ENCODE data around the gene STRADA. TPM values are rescaled to one million over a fixed set of nuclear protein-coding genes. Genes with fewer than 3 reads are reported as not detected.

The STRADA gene
- total and polyA plus RNA-seq, 2 donors: 13.4 to 32.2 TPM

DNA sequence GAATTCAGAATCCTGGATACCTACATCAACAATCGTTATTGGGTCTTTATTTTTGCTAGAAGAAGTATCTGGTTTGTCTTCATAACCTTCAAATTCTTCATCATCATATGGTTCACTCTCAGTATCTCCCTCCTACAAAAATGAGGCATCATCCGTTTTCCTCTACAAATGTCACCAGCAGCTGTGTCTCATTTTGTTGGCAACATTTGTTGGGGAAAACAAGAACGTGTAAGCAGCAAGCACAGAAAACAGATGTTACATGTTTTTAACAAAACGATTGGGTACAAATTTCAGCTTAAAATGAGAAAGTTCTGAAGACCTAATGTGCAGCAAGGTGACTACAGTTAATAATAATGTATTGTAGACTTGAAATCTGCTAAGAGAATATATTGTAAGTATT, 23.1 kb upstream of the STRADA start:
- H3K36me3 ChIP-seq (ENCODE audit: control insufficient read depth in 2 of 2, insufficient read depth in 2 of 2, low read length in 1 of 2): peaks cover 21 to 60% of the 10 kb centered on the region in 2 donors
- no peak overlapping the region for H3K27ac ChIP-seq (ENCODE audit: low read depth in 1 of 2, low read length in 1 of 2)
- 96% methylated on average over 4 of the region's 4 CpGs for WGBS

DNA sequence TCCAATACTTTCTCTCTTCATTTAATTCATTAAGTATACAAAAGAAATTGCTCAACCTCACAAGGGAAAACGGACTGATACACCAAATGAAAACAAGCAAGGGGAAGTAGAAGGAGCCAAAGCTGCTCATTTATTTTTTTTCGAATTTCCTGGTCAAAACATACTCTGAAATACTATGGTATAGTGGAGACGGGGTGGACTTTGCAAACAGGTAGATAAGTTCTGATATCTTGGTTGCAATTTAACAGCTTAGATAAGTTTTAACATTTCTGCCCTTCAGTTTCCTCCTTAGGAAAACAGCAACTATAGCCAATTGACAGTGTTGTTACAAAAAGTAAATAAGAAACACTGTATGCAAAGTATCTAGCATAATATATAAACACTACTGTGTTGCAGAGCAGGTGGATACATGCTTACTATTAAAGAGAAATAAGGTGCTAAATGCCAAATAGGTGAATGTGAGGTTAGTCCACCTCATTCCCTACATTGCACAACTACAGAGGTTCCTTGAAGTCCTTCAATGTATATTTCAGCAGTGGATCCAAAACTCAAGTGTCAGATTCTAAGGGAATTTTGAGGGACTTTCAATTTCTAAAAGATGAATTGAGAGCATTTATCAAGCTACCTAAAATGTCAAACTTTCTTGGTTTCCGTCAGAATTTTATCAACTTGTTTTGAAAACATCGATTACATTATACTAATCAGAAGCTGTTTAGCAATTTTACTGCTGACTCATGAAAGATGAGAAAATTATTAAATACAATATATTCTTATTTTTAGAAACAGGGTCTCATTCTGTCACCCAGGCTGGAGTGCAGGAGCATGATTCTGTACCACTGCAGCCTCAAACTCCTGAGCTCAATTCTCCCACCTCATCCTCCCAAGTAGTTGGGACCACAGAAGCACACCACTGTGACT, 20.8 kb upstream of the STRADA start:
- whole genome bisulfite sequencing: 86% methylated on average over 5 of the region's 5 CpGs
- DNase-seq (ENCODE audit: low read depth in 6 of 9, low spot score in 9 of 9): no peak
- Histone ChIP-seq H3K36me3 (ENCODE audit: control insufficient read depth in 2 of 2, insufficient read depth in 2 of 2, low read length in 1 of 2) (peaks cover 21 to 66% of the 10 kb centered on the region in 2 donors), H3K27me3 (ENCODE audit: control insufficient read depth in 2 of 2, insufficient read depth in 1 of 2, low read length in 1 of 2) (no peaks in the 10 kb centered on the region), H3K27ac (ENCODE audit: low read depth in 1 of 2, low read length in 1 of 2) (no peak overlapping the region), H3K4me3 (ENCODE audit: low read length in 2 of 2) (no peak overlapping the region), H3K4me1 (ENCODE audit: control insufficient read depth in 2 of 2, insufficient read depth in 2 of 2, low read length in 2 of 2) (no peaks in the 10 kb centered on the region), H3K9me3 (ENCODE audit: control insufficient read depth in 2 of 2, insufficient read depth in 1 of 2, low read length in 1 of 2) (no peaks in the 10 kb centered on the region)

More for the DNA sequence above, 23.1 kb upstream of the STRADA start:
- no peak for DNase-seq (ENCODE audit: low read depth in 6 of 9, low spot score in 9 of 9)
- Histone ChIP-seq H3K27me3 (ENCODE audit: control insufficient read depth in 2 of 2, insufficient read depth in 1 of 2, low read length in 1 of 2) (no peaks in the 10 kb centered on the region), H3K4me1 (ENCODE audit: control insufficient read depth in 2 of 2, insufficient read depth in 2 of 2, low read length in 2 of 2) (no peaks in the 10 kb centered on the region), H3K9me3 (ENCODE audit: control insufficient read depth in 2 of 2, insufficient read depth in 1 of 2, low read length in 1 of 2) (no peaks in the 10 kb centered on the region), H3K4me3 (ENCODE audit: low read length in 2 of 2) (no peak overlapping the region)

GRCh38 chr17:63760771-63761539, 19.4 kb upstream of the STRADA start:
- no peak for DNase-seq (ENCODE audit: low read depth in 6 of 9, low spot score in 9 of 9)
- Histone ChIP-seq H3K4me1 (ENCODE audit: control insufficient read depth in 2 of 2, insufficient read depth in 2 of 2, low read length in 2 of 2) (no peaks in the 10 kb centered on the region), H3K9me3 (ENCODE audit: control insufficient read depth in 2 of 2, insufficient read depth in 1 of 2, low read length in 1 of 2) (no peaks in the 10 kb centered on the region), H3K27ac (ENCODE audit: low read depth in 1 of 2, low read length in 1 of 2) (no peak overlapping the region), H3K36me3 (ENCODE audit: control insufficient read depth in 2 of 2, insufficient read depth in 2 of 2, low read length in 1 of 2) (peaks cover 29 to 78% of the 10 kb centered on the region in 2 donors), H3K4me3 (ENCODE audit: low read length in 2 of 2) (no peak overlapping the region), H3K27me3 (ENCODE audit: control insufficient read depth in 2 of 2, insufficient read depth in 1 of 2, low read length in 1 of 2) (no peaks in the 10 kb centered on the region)
- WGBS: 83% methylated on average over 10 of the region's 10 CpGs

GRCh38 chr17:63758428-63758827, 16.8 kb upstream of the STRADA start:
- DNase-seq (ENCODE audit: low read depth in 6 of 9, low spot score in 9 of 9): no peak
- 97% methylated on average over 2 of the region's 2 CpGs for WGBS
- H3K4me1 ChIP-seq (ENCODE audit: control insufficient read depth in 2 of 2, insufficient read depth in 2 of 2, low read length in 2 of 2): no peaks in the 10 kb centered on the region
- H3K27ac ChIP-seq (ENCODE audit: low read depth in 1 of 2, low read length in 1 of 2): no peak overlapping the region
- no peaks in the 10 kb centered on the region for H3K9me3 ChIP-seq (ENCODE audit: control insufficient read depth in 2 of 2, insufficient read depth in 1 of 2, low read length in 1 of 2)
- peaks cover 41 to 76% of the 10 kb centered on the region in 2 donors for H3K36me3 ChIP-seq (ENCODE audit: control insufficient read depth in 2 of 2, insufficient read depth in 2 of 2, low read length in 1 of 2)
- H3K4me3 ChIP-seq (ENCODE audit: low read length in 2 of 2): no peak overlapping the region
- no peaks in the 10 kb centered on the region for H3K27me3 ChIP-seq (ENCODE audit: control insufficient read depth in 2 of 2, insufficient read depth in 1 of 2, low read length in 1 of 2)

GRCh38 chr17:63754046-63754445, 12.4 kb upstream of the STRADA start:
- H3K4me1 ChIP-seq (ENCODE audit: control insufficient read depth in 2 of 2, insufficient read depth in 2 of 2, low read length in 2 of 2): peaks cover 0 to 5% of the 10 kb centered on the region in 2 donors
- over 99% methylated on average over 3 of the region's 3 CpGs for WGBS
- H3K9me3 ChIP-seq (ENCODE audit: control insufficient read depth in 2 of 2, insufficient read depth in 1 of 2, low read length in 1 of 2): no peaks in the 10 kb centered on the region
- H3K4me3 ChIP-seq (ENCODE audit: low read length in 2 of 2): no peak overlapping the region
- no peak for DNase-seq (ENCODE audit: low read depth in 6 of 9, low spot score in 9 of 9)
- peaks cover 36 to 73% of the 10 kb centered on the region in 2 donors for H3K36me3 ChIP-seq (ENCODE audit: control insufficient read depth in 2 of 2, insufficient read depth in 2 of 2, low read length in 1 of 2)
- H3K27ac ChIP-seq (ENCODE audit: low read depth in 1 of 2, low read length in 1 of 2): no peak overlapping the region
- no peaks in the 10 kb centered on the region for H3K27me3 ChIP-seq (ENCODE audit: control insufficient read depth in 2 of 2, insufficient read depth in 1 of 2, low read length in 1 of 2)

GRCh38 chr17:63753215-63753614, 11.6 kb upstream of the STRADA start:
- H3K27ac ChIP-seq (ENCODE audit: low read depth in 1 of 2, low read length in 1 of 2): no peak overlapping the region
- WGBS: 100% methylated on average over 1 of the region's 1 CpG
- no peak for DNase-seq (ENCODE audit: low read depth in 6 of 9, low spot score in 9 of 9)
- peaks cover 0 to 5% of the 10 kb centered on the region in 2 donors for H3K4me1 ChIP-seq (ENCODE audit: control insufficient read depth in 2 of 2, insufficient read depth in 2 of 2, low read length in 2 of 2)
- no peak overlapping the region for H3K4me3 ChIP-seq (ENCODE audit: low read length in 2 of 2)
- H3K9me3 ChIP-seq (ENCODE audit: control insufficient read depth in 2 of 2, insufficient read depth in 1 of 2, low read length in 1 of 2): no peaks in the 10 kb centered on the region
- no peaks in the 10 kb centered on the region for H3K27me3 ChIP-seq (ENCODE audit: control insufficient read depth in 2 of 2, insufficient read depth in 1 of 2, low read length in 1 of 2)
- H3K36me3 ChIP-seq (ENCODE audit: control insufficient read depth in 2 of 2, insufficient read depth in 2 of 2, low read length in 1 of 2): peaks cover 41 to 75% of the 10 kb centered on the region in 2 donors

GRCh38 chr17:63752707-63753106, 11.1 kb upstream of the STRADA start:
- no peaks in the 10 kb centered on the region for H3K27me3 ChIP-seq (ENCODE audit: control insufficient read depth in 2 of 2, insufficient read depth in 1 of 2, low read length in 1 of 2)
- H3K4me1 ChIP-seq (ENCODE audit: control insufficient read depth in 2 of 2, insufficient read depth in 2 of 2, low read length in 2 of 2): peaks cover 0 to 5% of the 10 kb centered on the region in 2 donors
- WGBS: 97% methylated on average over 1 of the region's 1 CpG
- H3K4me3 ChIP-seq (ENCODE audit: low read length in 2 of 2): no peak overlapping the region
- H3K27ac ChIP-seq (ENCODE audit: low read depth in 1 of 2, low read length in 1 of 2): no peak overlapping the region
- no peak for DNase-seq (ENCODE audit: low read depth in 6 of 9, low spot score in 9 of 9)
- peaks cover 40 to 73% of the 10 kb centered on the region in 2 donors for H3K36me3 ChIP-seq (ENCODE audit: control insufficient read depth in 2 of 2, insufficient read depth in 2 of 2, low read length in 1 of 2)
- H3K9me3 ChIP-seq (ENCODE audit: control insufficient read depth in 2 of 2, insufficient read depth in 1 of 2, low read length in 1 of 2): no peaks in the 10 kb centered on the region

- H3K4me1 ChIP-seq (ENCODE audit: control insufficient read depth in 2 of 2, insufficient read depth in 2 of 2, low read length in 2 of 2): peaks cover 0 to 5% of the 10 kb centered on the region in 2 donors
- WGBS: 6% methylated on average over 8 of the region's 8 CpGs
- no peaks in the 10 kb centered on the region for H3K27me3 ChIP-seq (ENCODE audit: control insufficient read depth in 2 of 2, insufficient read depth in 1 of 2, low read length in 1 of 2)
- H3K4me3 ChIP-seq (ENCODE audit: low read length in 2 of 2): no peak overlapping the region
- no peaks in the 10 kb centered on the region for H3K9me3 ChIP-seq (ENCODE audit: control insufficient read depth in 2 of 2, insufficient read depth in 1 of 2, low read length in 1 of 2)
- H3K27ac ChIP-seq (ENCODE audit: low read depth in 1 of 2, low read length in 1 of 2): peak overlapping the region in 1 of 2 donors; percentile 63
- H3K36me3 ChIP-seq (ENCODE audit: control insufficient read depth in 2 of 2, insufficient read depth in 2 of 2, low read length in 1 of 2): peaks cover 37 to 65% of the 10 kb centered on the region in 2 donors
- DNase-seq (ENCODE audit: low read depth in 6 of 9, low spot score in 9 of 9): peak in 7 of 9 donors; percentile 34 to 81 (median 51)
These were observed 10.2 kb upstream of the STRADA start for GRCh38 chr17:63751806-63752205.

DNA sequence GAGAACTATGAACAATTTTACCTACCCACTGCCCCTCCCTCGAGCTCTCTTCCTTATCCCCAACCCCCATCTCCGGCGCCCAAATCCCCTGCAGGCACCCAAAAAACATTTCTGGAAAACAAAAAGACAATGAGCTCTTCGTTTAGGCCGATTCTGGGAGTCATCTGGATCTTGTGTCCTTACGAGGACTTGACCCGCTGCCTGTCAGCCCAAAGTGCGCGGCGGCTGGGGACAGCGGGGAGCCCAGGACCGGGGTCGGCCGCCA, 524 bp downstream of the STRADA start:
- DNase-seq (ENCODE audit: low read depth in 6 of 9, low spot score in 9 of 9): peak in 4 of 9 donors; percentile 3 to 26 (median 13)
- Histone ChIP-seq H3K36me3 (ENCODE audit: control insufficient read depth in 2 of 2, insufficient read depth in 2 of 2, low read length in 1 of 2) (peaks cover 3 to 7% of the 10 kb centered on the region in 2 donors), H3K4me3 (ENCODE audit: low read length in 2 of 2) (peak overlapping the region; percentile 89 to 92), H3K9me3 (ENCODE audit: control insufficient read depth in 2 of 2, insufficient read depth in 1 of 2, low read length in 1 of 2) (no peaks in the 10 kb centered on the region), H3K27me3 (ENCODE audit: control insufficient read depth in 2 of 2, insufficient read depth in 1 of 2, low read length in 1 of 2) (no peaks in the 10 kb centered on the region), H3K4me1 (ENCODE audit: control insufficient read depth in 2 of 2, insufficient read depth in 2 of 2, low read length in 2 of 2) (peaks cover 3 to 14% of the 10 kb centered on the region in 2 donors), H3K27ac (ENCODE audit: low read depth in 1 of 2, low read length in 1 of 2) (peak overlapping the region; percentile 93 to 96)
- WGBS: under 1% methylated on average over 14 of the region's 14 CpGs

All from thymus (tissue), 11 donors.